ENCODE measurements around the gene BSDC1. TPM values are rescaled to one million over a fixed set of nuclear protein-coding genes. Genes with fewer than 3 reads are reported as not detected.

The BSDC1 gene
- total RNA-seq, 4 donors from 2014 or later = 57.3 to 67.9 (median 63.4) TPM

- Histone ChIP-seq H3K36me3 (peaks cover 0 to 9% (median 0%) of the 10 kb centered on the region in 4 donors), H3K27ac (replicated peaks in 1 of 4) (peak overlapping the region; percentile 16 to 97 (median 70)), H3K9me3 (no peaks in the 10 kb centered on the region), H3K27me3 (no peaks in the 10 kb centered on the region), H3K4me1 (peaks cover 32 to 52% (median 48%) of the 10 kb centered on the region in 4 donors), H3K4me3 (no peak overlapping the region)
- intact Hi-C loops (cut with DNase I) = no loop called here
- no peak for DNase-seq (ENCODE audit: extremely low spot score)
- WGBS = 42% methylated on average over 2 of the region's 2 CpGs
- peak in 1 of 2 donors; percentile 42 for TF ChIP-seq POLR2AphosphoS5 (IDR thresholded peaks at IDR 0.05)
- TF ChIP-seq POLR2A (IDR thresholded peaks at IDR 0.05; ENCODE audit: low read depth) = no peak
Observed at GRCh38 chr1:32353886-32354570, 40.2 kb downstream of the BSDC1 start.

- Histone ChIP-seq H3K4me3 (no peak overlapping the region), H3K9me3 (no peaks in the 10 kb centered on the region), H3K27me3 (no peaks in the 10 kb centered on the region), H3K36me3 (peaks cover 0 to 9% (median 0%) of the 10 kb centered on the region in 4 donors), H3K27ac (replicated peaks in 1 of 4) (peak overlapping the region; percentile 16 to 97 (median 70)), H3K4me1 (peaks cover 37 to 55% (median 51%) of the 10 kb centered on the region in 4 donors)
- no peak for DNase-seq (ENCODE audit: extremely low spot score)
- WGBS = 68% methylated on average over 2 of the region's 2 CpGs
- intact Hi-C loops (cut with DNase I) = no loop called here
- TF ChIP-seq CTCF (IDR thresholded peaks at IDR 0.05) (no peak), POLR2A (IDR thresholded peaks at IDR 0.05; ENCODE audit: low read depth) (no peak), EP300 (IDR thresholded peaks at IDR 0.05) (no peak)
Observed at GRCh38 chr1:32353431-32353830, 40.8 kb downstream of the BSDC1 start.

GRCh38 chr1:32352831-32353383 is 41.3 kb downstream of the BSDC1 start:
- no peak for TF ChIP-seq CTCF (IDR thresholded peaks at IDR 0.05)
- TF ChIP-seq POLR2AphosphoS5 (IDR thresholded peaks at IDR 0.05) = no peak
- intact Hi-C loops (cut with DNase I) = no loop called here
- H3K4me1 ChIP-seq = peaks cover 37 to 55% (median 51%) of the 10 kb centered on the region in 4 donors
- peak overlapping the region; percentile 46 to 97 (median 94) for H3K27ac ChIP-seq (replicated peaks in 1 of 4)
- no peaks in the 10 kb centered on the region for H3K9me3 ChIP-seq
- peak overlapping the region in 1 of 4 donors; percentile 90 for H3K4me3 ChIP-seq
- H3K27me3 ChIP-seq = no peaks in the 10 kb centered on the region
- 70% methylated on average over 2 of the region's 2 CpGs for WGBS
- peaks cover 0 to 9% (median 0%) of the 10 kb centered on the region in 4 donors for H3K36me3 ChIP-seq
- no peak for DNase-seq (ENCODE audit: extremely low spot score)

- H3K4me3 ChIP-seq = peak overlapping the region; percentile 81 to 94 (median 86)
- H3K9me3 ChIP-seq = no peaks in the 10 kb centered on the region
- no peak for DNase-seq (ENCODE audit: extremely low spot score)
- H3K27ac ChIP-seq (replicated peaks in 1 of 4) = peak overlapping the region; percentile 94 to 97 (median 94)
- TF ChIP-seq CTCF (IDR thresholded peaks at IDR 0.05) (no peak), EP300 (IDR thresholded peaks at IDR 0.05) (no peak), POLR2AphosphoS5 (IDR thresholded peaks at IDR 0.05) (no peak), POLR2A (IDR thresholded peaks at IDR 0.05; ENCODE audit: low read depth) (no peak)
- intact Hi-C loops (cut with DNase I) = no loop called here
- WGBS = 33% methylated on average over 7 of the region's 8 CpGs
- H3K4me1 ChIP-seq = peaks cover 37 to 55% (median 51%) of the 10 kb centered on the region in 4 donors
- H3K27me3 ChIP-seq = no peaks in the 10 kb centered on the region
- peaks cover 0 to 9% (median 0%) of the 10 kb centered on the region in 4 donors for H3K36me3 ChIP-seq
Observed at GRCh38 chr1:32352239-32352745, 41.9 kb downstream of the BSDC1 start.
